Central memory CD8-positive, alpha-beta T cell (primary cell): Measurements from ENCODE around the gene MRPL17.

Source experiments
- ATAC-seq: fragments of 150-1000 bp; cut with Tn5 transposase; replicated peaks from 2 replicates; pipeline ENCODE4 v1.10.0; 2022; ENCODE audit warnings: mild to moderate bottlenecking, moderate FRiP score, moderate number of reproducible peaks; ENCODE audit not compliant: poor library complexity, severe bottlenecking; ENCODE audit errors: extremely low read depth
- DNase-seq, 2 donors: peaks; one replicate each; pipeline ENCODE4 v3.0.0; 2021; ENCODE audit warnings: low spot score in 2 of 2
- H3K27ac Mint-ChIP-seq: one replicate; pipeline ENCODE4 v1.8.0; 2022; ENCODE audit warnings: low read depth, mild to moderate bottlenecking, moderate library complexity, mixed read lengths
- H3K27me3 Mint-ChIP-seq: one replicate; pipeline ENCODE4 v1.8.0; 2022; ENCODE audit warnings: mixed read lengths
- H3K36me3 Mint-ChIP-seq: one replicate; pipeline ENCODE4 v1.8.0; 2022; ENCODE audit warnings: mild to moderate bottlenecking, moderate library complexity, mixed read lengths; ENCODE audit not compliant: insufficient read depth
- H3K4me1 Mint-ChIP-seq: one replicate; pipeline ENCODE4 v1.8.0; 2022; ENCODE audit warnings: mixed read lengths
- H3K4me3 Mint-ChIP-seq: one replicate; pipeline ENCODE4 v1.8.0; 2022; ENCODE audit warnings: mild to moderate bottlenecking, moderate library complexity, mixed read lengths
- H3K9me3 Mint-ChIP-seq: one replicate; pipeline ENCODE4 v1.8.0; 2022; ENCODE audit warnings: mixed read lengths

MRPL17 gene

GRCh38 chr11:6646918-6647679, 36.0 kb downstream of the MRPL17 start:
- Mint-ChIP-seq H3K9me3 (no peaks in the 10 kb centered on the region), H3K4me3 (no peak overlapping the region), H3K27me3 (no peaks in the 10 kb centered on the region), H3K4me1 (peaks cover 7% of the 10 kb centered on the region), H3K36me3 (no peaks in the 10 kb centered on the region), H3K27ac (no peak overlapping the region)
- no peak for DNase-seq
- peak; percentile 44 for ATAC-seq

- Mint-ChIP-seq H3K27ac (no peak overlapping the region), H3K27me3 (no peaks in the 10 kb centered on the region), H3K4me3 (no peak overlapping the region), H3K9me3 (no peaks in the 10 kb centered on the region), H3K36me3 (no peaks in the 10 kb centered on the region), H3K4me1 (peaks cover 7% of the 10 kb centered on the region)
- no peak for ATAC-seq
- no peak for DNase-seq
Observed at GRCh38 chr11:6646576-6646917, 36.6 kb downstream of the MRPL17 start.

GRCh38 chr11:6646071-6646470, 37.1 kb downstream of the MRPL17 start:
- Mint-ChIP-seq H3K4me1 (peaks cover 7% of the 10 kb centered on the region), H3K27me3 (no peaks in the 10 kb centered on the region), H3K27ac (no peak overlapping the region), H3K9me3 (no peaks in the 10 kb centered on the region), H3K36me3 (no peaks in the 10 kb centered on the region), H3K4me3 (no peak overlapping the region)
- no peak for ATAC-seq
- no peak for DNase-seq

GRCh38 chr11:6642957-6643356, 40.2 kb downstream of the MRPL17 start:
- DNase-seq (no peak), ATAC-seq (no peak)
- no peak overlapping the region for H3K27ac Mint-ChIP-seq
- no peaks in the 10 kb centered on the region for H3K27me3 Mint-ChIP-seq
- no peak overlapping the region for H3K4me3 Mint-ChIP-seq
- peaks cover 7% of the 10 kb centered on the region for H3K4me1 Mint-ChIP-seq
- no peaks in the 10 kb centered on the region for H3K36me3 Mint-ChIP-seq
- no peaks in the 10 kb centered on the region for H3K9me3 Mint-ChIP-seq

- Mint-ChIP-seq H3K36me3 (no peaks in the 10 kb centered on the region), H3K27me3 (no peaks in the 10 kb centered on the region), H3K27ac (no peak overlapping the region), H3K4me3 (no peak overlapping the region), H3K9me3 (no peaks in the 10 kb centered on the region), H3K4me1 (peaks cover 7% of the 10 kb centered on the region)
- no peak for DNase-seq
- ATAC-seq: no peak
Observed at GRCh38 chr11:6640985-6641701, 42.0 kb downstream of the MRPL17 start.

GRCh38 chr11:6640036-6640984, 42.8 kb downstream of the MRPL17 start:
- H3K27me3 Mint-ChIP-seq: no peaks in the 10 kb centered on the region
- peaks cover 6% of the 10 kb centered on the region for H3K4me1 Mint-ChIP-seq
- H3K36me3 Mint-ChIP-seq: no peaks in the 10 kb centered on the region
- no peak overlapping the region for H3K4me3 Mint-ChIP-seq
- H3K9me3 Mint-ChIP-seq: no peaks in the 10 kb centered on the region
- H3K27ac Mint-ChIP-seq: no peak overlapping the region
- DNase-seq: no peak
- ATAC-seq: no peak

GRCh38 chr11:6638429-6638828, 44.7 kb downstream of the MRPL17 start:
- Mint-ChIP-seq H3K27ac (no peak overlapping the region), H3K4me3 (no peak overlapping the region)
- ATAC-seq: no peak

GRCh38 chr11:6637871-6638270, 45.3 kb downstream of the MRPL17 start:
- Mint-ChIP-seq H3K27me3 (no peaks in the 10 kb centered on the region), H3K36me3 (no peaks in the 10 kb centered on the region), H3K27ac (no peak overlapping the region), H3K9me3 (no peaks in the 10 kb centered on the region), H3K4me3 (no peak overlapping the region), H3K4me1 (no peaks in the 10 kb centered on the region)
- DNase-seq (no peak), ATAC-seq (no peak)

More at GRCh38 chr11:6638429-6638828, 44.7 kb downstream of the MRPL17 start:
- Mint-ChIP-seq H3K27me3 (no peaks in the 10 kb centered on the region), H3K36me3 (no peaks in the 10 kb centered on the region), H3K9me3 (no peaks in the 10 kb centered on the region), H3K4me1 (no peaks in the 10 kb centered on the region)
- DNase-seq: no peak

GRCh38 chr11:6636480-6636879, 46.7 kb downstream of the MRPL17 start:
- no peak overlapping the region for H3K27ac Mint-ChIP-seq
- ATAC-seq (no peak), DNase-seq (no peak)
- no peaks in the 10 kb centered on the region for H3K27me3 Mint-ChIP-seq
- no peaks in the 10 kb centered on the region for H3K9me3 Mint-ChIP-seq
- H3K36me3 Mint-ChIP-seq: no peaks in the 10 kb centered on the region
- H3K4me1 Mint-ChIP-seq: no peaks in the 10 kb centered on the region
- no peak overlapping the region for H3K4me3 Mint-ChIP-seq

- ATAC-seq (no peak), DNase-seq (no peak)
- H3K27ac Mint-ChIP-seq: no peak overlapping the region
- no peaks in the 10 kb centered on the region for H3K9me3 Mint-ChIP-seq
- H3K27me3 Mint-ChIP-seq: no peaks in the 10 kb centered on the region
- H3K4me1 Mint-ChIP-seq: no peaks in the 10 kb centered on the region
- no peaks in the 10 kb centered on the region for H3K36me3 Mint-ChIP-seq
- H3K4me3 Mint-ChIP-seq: no peak overlapping the region
Observed at GRCh38 chr11:6635082-6635932, 47.8 kb downstream of the MRPL17 start.

GRCh38 chr11:6634534-6634933, 48.6 kb downstream of the MRPL17 start:
- peaks cover 4% of the 10 kb centered on the region for H3K36me3 Mint-ChIP-seq
- DNase-seq (no peak), ATAC-seq (no peak)
- no peaks in the 10 kb centered on the region for H3K4me1 Mint-ChIP-seq
- no peak overlapping the region for H3K4me3 Mint-ChIP-seq
- no peaks in the 10 kb centered on the region for H3K9me3 Mint-ChIP-seq
- no peak overlapping the region for H3K27ac Mint-ChIP-seq
- H3K27me3 Mint-ChIP-seq: no peaks in the 10 kb centered on the region
